T-helper 1 cell treated with Interleukin-12 subunit alpha and Interleukin-12 subunit beta and Interleukin-4 antibody, amounts not matched to agents 30 ng/mL and 1 ng/mL, for 36 hours (primary cell): ENCODE data around the gene FBLIM1. TPM values are rescaled to one million over a fixed set of nuclear protein-coding genes. Genes with fewer than 3 reads are reported as not detected.

ENCODE experiments used
- intact Hi-C: fragments of 100-400 bp; cut with micrococcal nuclease; formaldehyde crosslinking; loops from one replicate; pipeline ENCODE4 v1.15.1; 2024
- total RNA-seq: library from RNA; stranded (reverse); gene quantifications from 2 replicates; pipeline ENCODE4 v1.2.3, GENCODE V29; 2022

The FBLIM1 gene
- total RNA-seq, 1 donor from 2014 or later = not detected

- intact Hi-C loops = no loop called here
These were observed 27.7 kb upstream of the FBLIM1 start for GRCh38 chr1:15730936-15731335.

GRCh38 chr1:15731735-15732685, 26.6 kb upstream of the FBLIM1 start:
- intact Hi-C loops = no loop called here

DNA sequence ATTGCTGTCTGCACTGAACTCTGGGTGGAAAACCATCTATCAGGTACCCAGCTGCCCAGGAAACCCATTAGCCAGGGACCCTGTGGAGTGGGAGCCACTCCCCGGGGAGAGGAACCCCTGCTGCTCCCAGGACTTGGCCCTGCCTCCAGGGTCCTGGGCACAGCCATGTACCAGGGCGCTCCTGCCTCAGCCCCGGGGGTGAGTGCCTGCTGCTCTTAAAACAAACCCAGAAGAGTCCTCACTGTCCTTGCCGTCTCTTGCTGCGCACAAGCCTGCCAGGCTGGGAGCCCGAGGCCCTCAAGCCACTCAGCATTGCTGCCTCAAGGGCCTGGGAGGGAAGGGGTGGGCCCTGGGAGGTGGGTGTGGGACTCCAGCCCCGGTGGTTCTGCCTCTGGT, 25.9 kb upstream of the FBLIM1 start:
- intact Hi-C loops = no loop called here

DNA sequence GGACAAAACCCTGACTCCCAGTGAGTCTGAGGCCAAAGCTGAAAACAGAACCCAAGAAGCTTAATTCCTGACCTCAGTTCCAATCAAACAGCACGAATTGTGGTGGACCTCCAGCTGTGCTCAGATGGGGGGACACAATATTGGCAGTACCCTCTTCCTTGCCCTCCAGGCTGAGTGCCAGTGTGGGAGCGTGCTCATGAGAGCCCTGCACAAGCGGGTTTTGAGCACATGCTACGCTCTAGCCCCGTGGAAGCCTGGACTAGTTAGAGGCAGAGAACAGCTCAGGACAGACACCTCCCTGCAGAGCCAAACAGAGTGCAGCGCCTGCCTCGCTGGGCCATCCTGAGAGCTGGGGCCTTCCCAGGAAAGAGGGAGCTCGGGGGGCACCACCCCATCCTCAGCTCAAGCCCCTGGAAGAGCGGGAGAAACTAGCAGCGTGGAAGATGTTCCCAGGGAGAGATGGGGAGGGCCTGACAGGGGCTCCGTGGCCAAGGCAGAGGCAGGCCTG, 25.3 kb upstream of the FBLIM1 start:
- intact Hi-C loops = no loop called here

DNA sequence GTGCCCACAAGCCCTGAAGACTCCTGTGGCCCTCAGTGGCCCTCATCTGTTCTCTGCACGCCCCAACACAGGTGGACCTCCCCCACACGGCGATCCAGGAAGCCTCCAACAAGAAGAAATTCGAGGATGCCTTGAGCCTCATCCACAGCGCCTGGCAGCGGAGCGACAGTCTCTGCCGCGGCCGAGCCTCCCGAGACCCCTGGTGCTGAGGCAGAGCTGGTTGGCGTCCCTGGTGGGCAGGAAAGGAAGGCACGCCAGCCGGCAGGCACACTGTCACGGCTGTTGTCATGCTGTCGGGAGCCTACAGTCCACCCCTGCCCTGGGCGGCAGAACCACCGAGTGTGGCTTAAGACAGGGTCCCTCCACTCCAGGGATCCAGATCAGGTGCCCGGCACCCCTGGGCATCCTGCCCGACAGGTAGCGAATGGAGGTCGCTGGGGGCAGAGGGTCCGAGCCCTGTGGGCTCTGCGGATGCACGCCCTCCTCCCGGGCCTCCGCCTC, 24.8 kb upstream of the FBLIM1 start:
- intact Hi-C loops = no loop called here

- intact Hi-C loops = no loop called here
These were observed 24.3 kb upstream of the FBLIM1 start for GRCh38 chr1:15734296-15734695.

GRCh38 chr1:15734901-15735300, 23.7 kb upstream of the FBLIM1 start:
- intact Hi-C loops = no loop called here

- intact Hi-C loops = no loop called here
These were observed 23.1 kb upstream of the FBLIM1 start for GRCh38 chr1:15735304-15736037.

GRCh38 chr1:15736038-15736891, 22.3 kb upstream of the FBLIM1 start, which contains the start of gene SLC25A34:
SLC25A34 (plus strand) TSS chr1:15736258; CDS start chr1:15736486, 228 bp downstream.
- intact Hi-C loops = no loop called here

DNA sequence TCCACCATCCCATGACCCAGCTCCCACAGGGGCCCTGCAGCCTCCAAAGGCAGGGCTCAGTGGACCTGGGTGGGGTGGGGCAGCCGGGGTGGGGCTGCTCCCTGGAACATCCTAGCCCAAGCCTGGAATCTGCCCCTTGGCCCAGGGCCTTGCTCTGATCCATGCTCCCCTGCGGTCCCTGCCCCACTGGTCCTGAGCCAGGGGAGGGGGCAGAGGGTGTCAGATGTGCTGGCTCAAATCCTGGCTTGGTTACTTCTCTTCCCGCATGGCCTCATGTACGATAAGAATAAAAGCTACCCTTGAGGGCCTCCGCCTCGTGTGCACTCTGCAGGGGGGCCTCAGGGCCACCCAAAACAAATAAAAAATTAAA, 21.7 kb upstream of the FBLIM1 start:
- intact Hi-C loops = no loop called here

DNA sequence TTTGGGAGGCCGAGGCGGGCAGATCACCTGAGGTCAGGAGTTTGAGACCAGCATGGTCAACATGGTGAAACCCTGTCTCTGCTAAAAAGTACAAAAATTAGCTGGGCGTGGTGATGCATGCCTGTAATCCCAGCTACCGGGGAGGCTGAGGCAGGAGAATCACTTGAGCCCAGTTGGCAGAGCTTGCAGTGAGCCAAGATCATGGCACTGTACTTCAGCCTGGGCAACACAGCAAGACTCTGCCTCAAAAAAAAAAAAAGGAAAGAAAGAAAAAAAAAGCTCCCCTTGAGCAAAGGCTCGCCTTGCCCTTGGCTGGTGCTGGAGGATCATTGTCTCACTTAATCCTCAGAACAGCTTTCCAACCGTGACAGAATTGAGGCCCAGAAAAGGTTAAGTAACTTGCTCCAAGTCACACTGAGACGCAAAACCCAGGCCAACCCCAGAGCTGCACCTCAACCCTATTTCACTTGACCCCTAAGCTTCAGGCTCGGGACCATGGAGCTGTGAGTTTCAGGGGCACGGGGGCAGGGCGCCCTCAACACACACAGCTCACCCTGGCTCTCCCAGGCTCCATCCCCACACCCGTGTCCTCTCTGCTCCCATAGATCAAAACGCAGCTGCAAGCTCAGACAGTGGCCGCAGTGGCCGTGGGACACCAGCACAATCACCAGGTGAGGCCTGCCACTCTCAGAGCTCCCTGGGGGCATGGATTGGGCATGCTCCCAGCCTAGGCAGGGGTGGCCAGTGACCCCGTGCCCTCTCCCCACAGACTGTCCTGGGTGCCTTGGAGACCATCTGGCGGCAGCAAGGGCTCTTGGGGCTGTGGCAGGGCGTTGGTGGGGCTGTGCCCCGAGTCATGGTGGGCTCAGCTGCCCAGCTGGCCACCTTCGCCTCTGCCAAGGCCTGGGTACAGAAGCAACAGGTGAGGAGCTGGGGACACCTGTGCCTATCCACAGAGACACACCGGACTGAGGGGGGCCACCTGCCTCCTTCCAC, 21.0 kb upstream of the FBLIM1 start:
- intact Hi-C loops = no loop called here

DNA sequence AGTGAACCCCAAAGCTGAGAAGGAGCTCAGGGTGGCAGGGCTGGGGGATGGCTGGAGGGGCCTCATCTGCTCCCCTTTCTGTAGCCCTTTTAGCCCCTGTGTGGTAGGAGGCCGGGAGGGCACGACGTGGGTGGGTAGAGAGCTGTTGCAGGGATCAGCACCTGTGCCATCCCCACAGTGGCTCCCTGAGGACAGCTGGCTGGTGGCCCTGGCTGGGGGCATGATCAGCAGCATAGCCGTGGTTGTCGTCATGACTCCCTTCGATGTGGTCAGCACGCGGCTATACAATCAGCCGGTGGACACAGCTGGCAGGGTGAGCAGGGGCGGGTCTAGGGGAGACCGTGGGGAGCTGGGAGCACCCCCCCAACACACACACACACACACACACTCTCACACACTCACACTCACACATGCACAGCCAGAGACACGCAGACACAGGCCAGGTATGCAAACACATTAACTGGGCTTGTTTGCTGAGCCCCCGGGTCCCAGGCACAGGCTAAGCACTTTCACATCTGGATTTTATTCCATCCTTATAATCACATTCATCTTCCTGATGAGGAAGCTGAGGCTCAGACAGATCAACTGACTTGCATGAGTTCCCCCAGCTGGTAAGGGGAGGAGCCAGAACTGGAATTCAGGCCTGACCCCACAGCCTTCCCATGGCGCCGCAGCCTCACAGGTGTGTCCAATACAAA, 20.0 kb upstream of the FBLIM1 start:
- intact Hi-C loops = no loop called here

DNA sequence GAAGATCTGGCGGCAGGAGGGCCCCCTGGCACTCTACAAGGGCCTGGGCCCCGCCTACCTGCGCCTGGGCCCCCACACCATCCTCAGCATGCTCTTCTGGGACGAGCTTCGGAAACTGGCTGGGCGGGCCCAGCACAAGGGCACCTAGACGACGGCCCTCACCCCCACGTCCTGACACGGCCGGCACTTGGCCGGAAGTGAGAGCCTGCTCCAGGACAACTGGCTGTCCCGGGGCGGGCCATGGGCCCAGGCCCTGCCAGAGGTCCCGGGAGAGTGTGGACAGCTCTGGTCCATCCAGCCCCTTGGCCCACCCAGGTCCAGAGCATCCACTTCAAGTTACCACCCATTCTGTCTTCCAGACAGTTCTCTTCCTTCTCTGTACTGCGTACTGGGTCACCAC, 19.3 kb upstream of the FBLIM1 start:
- intact Hi-C loops = no loop called here

DNA sequence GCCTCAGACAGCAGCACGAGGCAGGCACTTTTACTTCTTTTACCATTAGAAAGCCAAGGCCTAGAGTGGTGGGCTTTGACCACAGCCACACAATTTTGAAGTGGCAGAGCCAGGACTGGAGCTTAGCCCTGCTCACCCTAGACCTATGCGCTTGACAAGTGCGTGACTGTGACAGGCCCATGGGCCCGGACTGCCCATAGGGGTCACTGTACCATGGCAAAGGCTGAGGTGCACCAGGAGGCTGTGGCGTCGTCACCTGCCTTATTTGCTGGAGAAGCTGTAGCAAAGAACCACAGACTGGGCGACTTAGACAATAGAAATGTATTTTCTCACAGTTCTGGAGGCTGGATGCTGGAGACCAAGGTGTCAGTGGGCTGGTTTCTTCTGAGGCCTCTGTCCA, 18.9 kb upstream of the FBLIM1 start:
- intact Hi-C loops = no loop called here

DNA sequence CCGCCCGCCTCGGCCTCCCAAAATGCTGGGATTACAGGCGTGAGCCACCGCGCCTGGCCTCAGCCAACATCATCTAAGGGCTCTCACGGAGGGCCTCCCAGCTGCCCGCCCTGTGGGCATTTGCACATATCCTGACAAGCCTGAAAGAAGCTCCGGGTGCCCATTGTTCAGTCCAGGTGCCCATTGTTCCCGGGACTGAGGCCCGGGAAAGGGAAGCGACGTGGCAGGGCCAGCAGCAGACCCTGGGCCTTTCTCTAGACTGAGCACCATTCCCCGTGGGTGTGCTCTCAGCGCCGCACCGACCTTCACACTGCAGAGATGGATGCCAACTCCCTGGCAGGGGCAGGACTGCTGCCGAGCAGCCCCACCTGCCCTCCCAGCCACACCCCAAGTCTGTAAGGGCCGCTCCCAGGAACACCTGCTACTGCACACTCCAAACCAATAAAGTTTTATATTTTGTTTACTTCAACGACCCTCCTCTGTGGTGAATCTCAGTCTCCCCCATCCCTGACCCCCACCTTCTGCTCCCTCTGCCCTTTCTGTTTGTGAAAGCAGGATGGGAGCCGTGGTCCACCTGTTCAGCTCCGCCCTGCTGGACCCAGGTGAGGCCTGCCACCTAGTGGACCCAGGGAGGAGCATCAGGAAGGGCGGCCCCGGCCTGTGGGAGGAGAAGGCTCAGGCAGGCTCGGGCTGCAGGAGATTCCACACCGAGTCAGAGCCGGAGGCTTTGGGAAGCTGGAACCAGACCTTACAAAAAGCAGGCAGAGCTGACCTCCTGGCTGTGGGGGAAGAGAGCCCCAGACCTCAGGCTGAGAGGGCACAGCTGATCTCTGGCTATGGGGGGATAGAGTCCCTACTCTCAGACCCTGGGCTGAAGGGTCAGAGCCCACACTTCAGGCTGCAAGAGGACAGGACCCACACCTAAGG, 17.4 kb upstream of the FBLIM1 start:
- intact Hi-C loops = loop anchor here (1.0 kb wide), 1 partner anchor 146 kb away; no protein-coding TSS in a partner anchor

GRCh38 chr1:15742339-15742801, 16.2 kb upstream of the FBLIM1 start, which contains the start of gene TMEM82:
TMEM82 (plus strand) TSS chr1:15742499; CDS start chr1:15742560, 61 bp downstream.
- intact Hi-C loops = no loop called here

- intact Hi-C loops = no loop called here
These were observed 14.4 kb upstream of the FBLIM1 start for GRCh38 chr1:15744122-15744679.
